H1 (cell line): Measurements from ENCODE around the gene IFNA7. TPM values are rescaled to one million over a fixed set of nuclear protein-coding genes. Genes with fewer than 3 reads are reported as not detected.
"Not testable (repeated sequence)": the region's sequence is repeated elsewhere in the genome, so short reads cannot be mapped to it uniquely, and the experiment has no call there.

Source experiments
- CTCF ChIA-PET: fragments of 300-600 bp; sonication (Branson Sonifier 250); formaldehyde crosslinking; loops from one replicate; lab custom pipeline; 2021; ENCODE audit not compliant: partially characterized antibody; lab: Charles Lee
- POLR2A ChIA-PET: fragments of 300-600 bp; sonication (Branson Sonifier 250); formaldehyde crosslinking; loops from one replicate; lab custom pipeline; 2021; ENCODE audit warnings: inconsistent platforms; ENCODE audit not compliant: partially characterized antibody; lab: Charles Lee
- DNase-seq, 2 experiments: peaks; one replicate each; pipeline versions ENCODE4 v3.0.0 to v3.0.0-alpha.2; 2010 to 2022; ENCODE audit warnings: low spot score in 2 of 2, low read depth in 1 of 2, mixed read lengths in 1 of 2
- FAIRE-seq: peaks from 2 replicates; lab custom pipeline; 2011; peaks lifted over from hg19 to GRCh38; lab: Jason Lieb, UNC
- H2AFZ ChIP-seq: 2 replicates; pipeline ENCODE4 v1.8.1; 2012; ENCODE audit warnings: low read length, inconsistent platforms
- H2AK5ac ChIP-seq: 2 replicates; pipeline ENCODE4 v1.6.1; 2013; ENCODE audit warnings: low read depth, low read length
- H2BK120ac ChIP-seq: replicated peaks from 2 replicates; pipeline ENCODE3; 2013; ENCODE audit warnings: low read depth, low read length, inconsistent platforms
- H2BK12ac ChIP-seq: 2 replicates; pipeline ENCODE4 v1.6.1; 2013; ENCODE audit warnings: low read depth, low read length
- H2BK15ac ChIP-seq: 2 replicates; pipeline ENCODE4 v1.6.1; 2013; ENCODE audit warnings: low read length
- H2BK20ac ChIP-seq: 2 replicates; pipeline ENCODE4 v1.6.1; 2013; ENCODE audit warnings: low read length
- H2BK5ac ChIP-seq: 2 replicates; pipeline ENCODE4 v1.6.1; 2013; ENCODE audit warnings: low read depth, low read length
- H3K14ac ChIP-seq: 2 replicates; pipeline ENCODE4 v1.6.1; 2013; ENCODE audit warnings: inconsistent platforms; ENCODE audit not compliant: insufficient read length
- H3K18ac ChIP-seq: 2 replicates; pipeline ENCODE4 v1.6.1; 2013; ENCODE audit warnings: low read length; ENCODE audit errors: extremely low read depth
- H3K23ac ChIP-seq: 2 replicates; pipeline ENCODE4 v1.6.1; 2013; ENCODE audit warnings: inconsistent platforms; ENCODE audit not compliant: insufficient read length
- H3K23me2 ChIP-seq: 2 replicates; pipeline ENCODE4 v1.6.1; 2013; ENCODE audit warnings: low read depth, low read length
- H3K27ac ChIP-seq: 2 replicates; pipeline ENCODE4 v1.6.1; 2011; ENCODE audit warnings: low read depth, low read length, inconsistent platforms
- H3K27me3 ChIP-seq, 4 experiments: replicated peaks in 1 of 4; 1 replicate in 1 of 4; 2 replicates in 3 of 4; pipeline versions ENCODE4 v1.6.1 to v1.8.1; 2011 to 2013; ENCODE audit warnings: low read length in 3 of 4, mild to moderate bottlenecking in 3 of 4, inconsistent platforms in 2 of 4, mixed read lengths in 2 of 4, moderate library complexity in 1 of 4; ENCODE audit not compliant: control insufficient read depth in 3 of 4, insufficient read depth in 3 of 4; ENCODE audit errors: extremely low read depth in 1 of 4
- H3K36me3 ChIP-seq, 4 experiments: 2 replicates each; pipeline versions ENCODE4 v1.6.1 to v1.8.1; 2011 to 2013; ENCODE audit warnings: mild to moderate bottlenecking in 4 of 4, low read length in 3 of 4, moderate library complexity in 2 of 4, control low read depth in 1 of 4, inconsistent platforms in 1 of 4; ENCODE audit not compliant: insufficient read depth in 4 of 4, control insufficient read depth in 2 of 4
- H3K4ac ChIP-seq: replicated peaks from 2 replicates; pipeline ENCODE3; 2013; ENCODE audit warnings: low read length, low read depth, mixed read lengths, inconsistent platforms; ENCODE audit not compliant: insufficient read length
- H3K4me1 ChIP-seq, 4 experiments: replicated peaks in 1 of 4; 1 replicate in 1 of 4; 2 replicates in 3 of 4; pipeline versions ENCODE4 v1.6.1 to v1.8.1; 2011 to 2013; ENCODE audit warnings: low read length in 3 of 4, inconsistent platforms in 2 of 4, mixed read lengths in 1 of 4; ENCODE audit not compliant: insufficient read depth in 4 of 4, control insufficient read depth in 3 of 4
- H3K4me2 ChIP-seq, 2 experiments: 2 replicates each; pipeline versions ENCODE4 v1.6.1 to v1.8.1; 2011 to 2013; ENCODE audit warnings: low read depth in 2 of 2, low read length in 2 of 2, control low read depth in 1 of 2, inconsistent platforms in 1 of 2, mild to moderate bottlenecking in 1 of 2; ENCODE audit not compliant: insufficient read depth in 1 of 2
- H3K4me3 ChIP-seq, 4 experiments: fragments of 200-600, 300-600 bp in 1 of 4; sonication (generic), shearing (Covaris generic), sonication (Bioruptor Twin) in 1 of 4; 2 replicates each; pipeline versions ENCODE4 v1.5.1 to v1.8.1; 2011 to 2016; ENCODE audit warnings: low read length in 4 of 4, low read depth in 3 of 4, control low read depth in 2 of 4, inconsistent platforms in 2 of 4, mild to moderate bottlenecking in 2 of 4, mixed read lengths in 1 of 4, moderate library complexity in 1 of 4; ENCODE audit not compliant: insufficient read depth in 2 of 4; ENCODE audit errors: extremely low read depth in 1 of 4
- H3K56ac ChIP-seq: replicated peaks from 2 replicates; pipeline ENCODE3; 2013; ENCODE audit warnings: low read depth, mild to moderate bottlenecking, mixed read lengths, low read length, inconsistent platforms; ENCODE audit not compliant: insufficient read length
- H3K79me1 ChIP-seq: 2 replicates; pipeline ENCODE4 v1.6.1; 2013; ENCODE audit warnings: low read depth, low read length, control low read depth
- H3K79me2 ChIP-seq, 2 experiments: 2 replicates each; pipeline versions ENCODE4 v1.6.1 to v1.8.1; 2012 to 2013; ENCODE audit warnings: low read length in 2 of 2, mild to moderate bottlenecking in 2 of 2, inconsistent platforms in 1 of 2; ENCODE audit not compliant: insufficient read depth in 2 of 2, control insufficient read depth in 1 of 2
- H3K9ac ChIP-seq, 4 experiments: replicated peaks in 1 of 4; 1 replicate in 1 of 4; 2 replicates in 3 of 4; pipeline versions ENCODE4 v1.6.1 to v1.8.1; 2011 to 2013; ENCODE audit warnings: low read depth in 3 of 4, low read length in 3 of 4, control low read depth in 2 of 4, mild to moderate bottlenecking in 2 of 4, moderate library complexity in 2 of 4, inconsistent platforms in 1 of 4; ENCODE audit errors: extremely low read depth in 1 of 4
- H3K9me3 ChIP-seq, 2 experiments: 2 replicates each; pipeline versions ENCODE4 v1.6.1 to v1.8.1; 2012 to 2013; ENCODE audit warnings: mild to moderate bottlenecking in 2 of 2, moderate library complexity in 2 of 2, control low read depth in 1 of 2, inconsistent platforms in 1 of 2, low read depth in 1 of 2, low read length in 1 of 2, mixed read lengths in 1 of 2; ENCODE audit not compliant: insufficient read depth in 2 of 2
- H4K20me1 ChIP-seq, 2 experiments: replicated peaks in 1 of 2; 2 replicates each; pipeline versions ENCODE3 to v1.8.1; 2011 to 2013; ENCODE audit warnings: inconsistent platforms in 2 of 2, low read length in 2 of 2, mild to moderate bottlenecking in 1 of 2; ENCODE audit not compliant: insufficient read depth in 2 of 2, control insufficient read depth in 1 of 2
- H4K5ac ChIP-seq: 2 replicates; pipeline ENCODE4 v1.6.1; 2013; ENCODE audit warnings: low read length, low read depth, mixed read lengths, inconsistent platforms; ENCODE audit not compliant: insufficient read length
- H4K8ac ChIP-seq: 2 replicates; pipeline ENCODE4 v1.8.0; 2013; ENCODE audit warnings: mild to moderate bottlenecking, moderate library complexity, low read length, inconsistent platforms; ENCODE audit not compliant: insufficient read depth; ENCODE audit errors: extremely low read depth
- H4K91ac ChIP-seq: replicated peaks from 2 replicates; pipeline ENCODE3; 2013; ENCODE audit warnings: low read length, mixed read lengths, inconsistent platforms; ENCODE audit not compliant: insufficient read length
- whole genome bisulfite sequencing, 2 experiments: shearing (Covaris generic) in 1 of 2; methylation state at CpG; one replicate each; pipeline versions ENCODE4 v1.1.6 to v1.1.7; 2013 to 2015; ENCODE audit warnings: low lambda C conversion rate in 2 of 2, mixed read lengths in 2 of 2, inconsistent platforms in 1 of 2, low coverage in 1 of 2, missing lambda C conversion rate in 1 of 2; ENCODE audit not compliant: insufficient replicate concordance in 2 of 2, insufficient coverage in 1 of 2, insufficient read length in 1 of 2; ENCODE audit errors: extremely low coverage in 1 of 2, missing lambda C conversion rate in 1 of 2; 5-methylcytosine and 5-hydroxymethylcytosine counted together
- polyA plus RNA-seq, 7 experiments: library from polyadenylated mRNA; depleted of rRNA in 3 of 7; stranded (reverse) in 5 of 7; unstranded in 2 of 7; fragments of >200 nt in 5 of 7; fragments of 200-250 nt in 2 of 7; gene quantifications; 1 replicate in 5 of 7; 2 replicates in 1 of 7; 4 replicates in 1 of 7; pipeline versions ENCODE4 v1.2.1 to v1.2.3, GENCODE V29; 2011 to 2013; ENCODE audit warnings: missing spikeins in 2 of 7, mixed read lengths in 2 of 7
- total RNA-seq: library from RNA; stranded (reverse); fragmentation: NEBNext Ultra II Directional; extraction: Animal tissue kit (Norgen Biotek cat#: 25700); gene quantifications from 2 replicates; pipeline ENCODE4 v1.2.1, GENCODE V29; 2021

The IFNA7 gene
- total and polyA plus RNA-seq, 2 of the 8 experiments (the other 6 are each of a cell fraction or from before 2014, with no cell fraction given): not detected

DNA sequence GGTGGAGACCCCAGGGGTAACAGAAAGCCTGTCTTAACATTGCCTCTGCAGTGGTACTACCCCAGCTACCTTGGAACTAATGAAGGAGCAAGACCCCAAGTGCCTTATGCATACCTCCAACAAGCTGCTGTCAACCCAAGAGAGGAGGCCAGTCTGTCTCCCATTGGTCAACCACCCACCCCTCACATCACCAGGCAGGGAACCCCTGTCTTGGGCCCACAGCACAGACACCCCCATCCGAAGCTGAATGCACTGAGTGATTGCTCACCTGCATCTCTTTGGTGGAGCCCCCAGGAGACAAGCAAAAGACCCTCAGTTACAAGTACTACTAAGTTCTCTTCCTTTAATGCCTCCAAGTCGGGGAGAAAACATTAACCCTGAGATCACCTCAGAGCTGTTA, 10.2 kb upstream of the IFNA7 start:
- H2BK12ac ChIP-seq, H3K4me3 ChIP-seq, H2BK5ac ChIP-seq, H3K36me3 ChIP-seq, H2AFZ ChIP-seq, H3K79me1 ChIP-seq, H3K14ac ChIP-seq, H3K23me2 ChIP-seq, H3K56ac ChIP-seq, H2BK20ac ChIP-seq, H2BK120ac ChIP-seq, H3K4me2 ChIP-seq, H3K23ac ChIP-seq, H3K27ac ChIP-seq, H4K20me1 ChIP-seq, H2BK15ac ChIP-seq, H4K5ac ChIP-seq, H2AK5ac ChIP-seq, H3K79me2 ChIP-seq, DNase-seq, H3K9me3 ChIP-seq, H3K4ac ChIP-seq, FAIRE-seq, H4K91ac ChIP-seq, H3K9ac ChIP-seq, H4K8ac ChIP-seq, H3K18ac ChIP-seq, H3K4me1 ChIP-seq, POLR2A ChIA-PET, H3K27me3 ChIP-seq: not testable (repeated sequence)
- 45% methylated on average over 2 of the region's 2 CpGs; no CpG with 5 or more reads in 1 of the 2 experiments for WGBS, 2 experiments
- CTCF ChIA-PET: interaction anchor here (1.1 to 3.5 kb wide), 9 partner anchors 15 to 576 kb away, joined by 3 to 19 read pairs (median 4); partner anchors contain the start of gene IFNA4

DNA sequence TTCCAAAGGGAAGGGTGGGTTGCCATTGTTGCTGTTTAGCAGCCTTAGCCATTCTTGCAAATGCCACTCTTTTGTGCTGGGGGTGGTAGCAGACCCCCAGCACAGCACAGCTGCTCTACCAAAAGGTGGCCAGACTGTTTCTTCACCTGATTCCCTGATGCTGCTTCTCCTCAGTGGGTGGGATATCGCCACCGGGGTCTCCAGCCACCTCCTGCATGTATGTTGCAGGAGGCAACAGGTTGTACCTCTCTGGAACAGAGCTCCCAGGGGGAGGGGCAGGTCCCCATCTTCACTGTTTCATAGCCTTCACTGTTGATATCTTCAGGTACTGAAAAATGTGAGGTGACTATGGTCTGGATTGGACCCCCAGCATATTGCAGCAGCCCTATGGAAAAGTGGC, 8.8 kb upstream of the IFNA7 start:
- H3K23ac ChIP-seq, H3K4ac ChIP-seq, H3K4me3 ChIP-seq, H3K9ac ChIP-seq, H3K27ac ChIP-seq, H4K91ac ChIP-seq, H3K36me3 ChIP-seq, H2BK5ac ChIP-seq, H3K79me2 ChIP-seq, FAIRE-seq, H2BK120ac ChIP-seq, H3K9me3 ChIP-seq, DNase-seq, H3K18ac ChIP-seq, H4K8ac ChIP-seq, H3K4me2 ChIP-seq, H3K56ac ChIP-seq, H3K14ac ChIP-seq, H2BK12ac ChIP-seq, H3K4me1 ChIP-seq, H2BK15ac ChIP-seq, H4K5ac ChIP-seq, H3K79me1 ChIP-seq, H4K20me1 ChIP-seq, H3K27me3 ChIP-seq, H2AK5ac ChIP-seq, H2AFZ ChIP-seq, H2BK20ac ChIP-seq, H3K23me2 ChIP-seq: not testable (repeated sequence)
- whole genome bisulfite sequencing, 2 experiments: 89% methylated on average over 2 of the region's 2 CpGs; no CpG with 5 or more reads in 1 of the 2 experiments
- ChIA-PET POLR2A (interaction anchor here (1.4 kb wide), 1 partner anchor 593 kb away, joined by 3 read pairs; no protein-coding TSS in a partner anchor), CTCF (interaction anchor here (1.1 to 3.5 kb wide), 3 partner anchors 14 to 580 kb away, joined by 3 to 19 read pairs (median 3); no protein-coding TSS in a partner anchor)
